H1 (cell line): ENCODE measurements around the gene BCAR1. TPM values are rescaled to one million over a fixed set of nuclear protein-coding genes. Genes with fewer than 3 reads are reported as not detected.

Experiments used
- CTCF ChIA-PET: fragments of 300-600 bp; sonication (Branson Sonifier 250); formaldehyde crosslinking; loops from one replicate; lab custom pipeline; 2021; ENCODE audit not compliant: partially characterized antibody; lab: Charles Lee
- POLR2A ChIA-PET: fragments of 300-600 bp; sonication (Branson Sonifier 250); formaldehyde crosslinking; loops from one replicate; lab custom pipeline; 2021; ENCODE audit warnings: inconsistent platforms; ENCODE audit not compliant: partially characterized antibody; lab: Charles Lee
- DNase-seq, 2 experiments: peaks; one replicate each; pipeline versions ENCODE4 v3.0.0 to v3.0.0-alpha.2; 2010 to 2022; ENCODE audit warnings: low spot score in 2 of 2, low read depth in 1 of 2, mixed read lengths in 1 of 2
- FAIRE-seq: peaks from 2 replicates; lab custom pipeline; 2011; peaks lifted over from hg19 to GRCh38; lab: Jason Lieb, UNC
- H2AFZ ChIP-seq: 2 replicates; pipeline ENCODE4 v1.8.1; 2012; ENCODE audit warnings: low read length, inconsistent platforms
- H2AK5ac ChIP-seq: 2 replicates; pipeline ENCODE4 v1.6.1; 2013; ENCODE audit warnings: low read depth, low read length
- H2BK120ac ChIP-seq: replicated peaks from 2 replicates; pipeline ENCODE3; 2013; ENCODE audit warnings: low read depth, low read length, inconsistent platforms
- H2BK12ac ChIP-seq: 2 replicates; pipeline ENCODE4 v1.6.1; 2013; ENCODE audit warnings: low read depth, low read length
- H2BK15ac ChIP-seq: 2 replicates; pipeline ENCODE4 v1.6.1; 2013; ENCODE audit warnings: low read length
- H2BK20ac ChIP-seq: 2 replicates; pipeline ENCODE4 v1.6.1; 2013; ENCODE audit warnings: low read length
- H2BK5ac ChIP-seq: 2 replicates; pipeline ENCODE4 v1.6.1; 2013; ENCODE audit warnings: low read depth, low read length
- H3K14ac ChIP-seq: 2 replicates; pipeline ENCODE4 v1.6.1; 2013; ENCODE audit warnings: inconsistent platforms; ENCODE audit not compliant: insufficient read length
- H3K18ac ChIP-seq: 2 replicates; pipeline ENCODE4 v1.6.1; 2013; ENCODE audit warnings: low read length; ENCODE audit errors: extremely low read depth
- H3K23ac ChIP-seq: 2 replicates; pipeline ENCODE4 v1.6.1; 2013; ENCODE audit warnings: inconsistent platforms; ENCODE audit not compliant: insufficient read length
- H3K23me2 ChIP-seq: 2 replicates; pipeline ENCODE4 v1.6.1; 2013; ENCODE audit warnings: low read depth, low read length
- H3K27ac ChIP-seq: 2 replicates; pipeline ENCODE4 v1.6.1; 2011; ENCODE audit warnings: low read depth, low read length, inconsistent platforms
- H3K27me3 ChIP-seq, 4 experiments: replicated peaks in 1 of 4; 1 replicate in 1 of 4; 2 replicates in 3 of 4; pipeline versions ENCODE4 v1.6.1 to v1.8.1; 2011 to 2013; ENCODE audit warnings: low read length in 3 of 4, mild to moderate bottlenecking in 3 of 4, inconsistent platforms in 2 of 4, mixed read lengths in 2 of 4, moderate library complexity in 1 of 4; ENCODE audit not compliant: control insufficient read depth in 3 of 4, insufficient read depth in 3 of 4; ENCODE audit errors: extremely low read depth in 1 of 4
- H3K36me3 ChIP-seq, 4 experiments: 2 replicates each; pipeline versions ENCODE4 v1.6.1 to v1.8.1; 2011 to 2013; ENCODE audit warnings: mild to moderate bottlenecking in 4 of 4, low read length in 3 of 4, moderate library complexity in 2 of 4, control low read depth in 1 of 4, inconsistent platforms in 1 of 4; ENCODE audit not compliant: insufficient read depth in 4 of 4, control insufficient read depth in 2 of 4
- H3K4ac ChIP-seq: replicated peaks from 2 replicates; pipeline ENCODE3; 2013; ENCODE audit warnings: low read length, low read depth, mixed read lengths, inconsistent platforms; ENCODE audit not compliant: insufficient read length
- H3K4me1 ChIP-seq, 4 experiments: replicated peaks in 1 of 4; 1 replicate in 1 of 4; 2 replicates in 3 of 4; pipeline versions ENCODE4 v1.6.1 to v1.8.1; 2011 to 2013; ENCODE audit warnings: low read length in 3 of 4, inconsistent platforms in 2 of 4, mixed read lengths in 1 of 4; ENCODE audit not compliant: insufficient read depth in 4 of 4, control insufficient read depth in 3 of 4
- H3K4me2 ChIP-seq, 2 experiments: 2 replicates each; pipeline versions ENCODE4 v1.6.1 to v1.8.1; 2011 to 2013; ENCODE audit warnings: low read depth in 2 of 2, low read length in 2 of 2, control low read depth in 1 of 2, inconsistent platforms in 1 of 2, mild to moderate bottlenecking in 1 of 2; ENCODE audit not compliant: insufficient read depth in 1 of 2
- H3K4me3 ChIP-seq, 4 experiments: fragments of 200-600, 300-600 bp in 1 of 4; sonication (generic), shearing (Covaris generic), sonication (Bioruptor Twin) in 1 of 4; 2 replicates each; pipeline versions ENCODE4 v1.5.1 to v1.8.1; 2011 to 2016; ENCODE audit warnings: low read length in 4 of 4, low read depth in 3 of 4, control low read depth in 2 of 4, inconsistent platforms in 2 of 4, mild to moderate bottlenecking in 2 of 4, mixed read lengths in 1 of 4, moderate library complexity in 1 of 4; ENCODE audit not compliant: insufficient read depth in 2 of 4; ENCODE audit errors: extremely low read depth in 1 of 4
- H3K56ac ChIP-seq: replicated peaks from 2 replicates; pipeline ENCODE3; 2013; ENCODE audit warnings: low read depth, mild to moderate bottlenecking, mixed read lengths, low read length, inconsistent platforms; ENCODE audit not compliant: insufficient read length
- H3K79me1 ChIP-seq: 2 replicates; pipeline ENCODE4 v1.6.1; 2013; ENCODE audit warnings: low read depth, low read length, control low read depth
- H3K79me2 ChIP-seq, 2 experiments: 2 replicates each; pipeline versions ENCODE4 v1.6.1 to v1.8.1; 2012 to 2013; ENCODE audit warnings: low read length in 2 of 2, mild to moderate bottlenecking in 2 of 2, inconsistent platforms in 1 of 2; ENCODE audit not compliant: insufficient read depth in 2 of 2, control insufficient read depth in 1 of 2
- H3K9ac ChIP-seq, 4 experiments: replicated peaks in 1 of 4; 1 replicate in 1 of 4; 2 replicates in 3 of 4; pipeline versions ENCODE4 v1.6.1 to v1.8.1; 2011 to 2013; ENCODE audit warnings: low read depth in 3 of 4, low read length in 3 of 4, control low read depth in 2 of 4, mild to moderate bottlenecking in 2 of 4, moderate library complexity in 2 of 4, inconsistent platforms in 1 of 4; ENCODE audit errors: extremely low read depth in 1 of 4
- H3K9me3 ChIP-seq, 2 experiments: 2 replicates each; pipeline versions ENCODE4 v1.6.1 to v1.8.1; 2012 to 2013; ENCODE audit warnings: mild to moderate bottlenecking in 2 of 2, moderate library complexity in 2 of 2, control low read depth in 1 of 2, inconsistent platforms in 1 of 2, low read depth in 1 of 2, low read length in 1 of 2, mixed read lengths in 1 of 2; ENCODE audit not compliant: insufficient read depth in 2 of 2
- H4K20me1 ChIP-seq, 2 experiments: replicated peaks in 1 of 2; 2 replicates each; pipeline versions ENCODE3 to v1.8.1; 2011 to 2013; ENCODE audit warnings: inconsistent platforms in 2 of 2, low read length in 2 of 2, mild to moderate bottlenecking in 1 of 2; ENCODE audit not compliant: insufficient read depth in 2 of 2, control insufficient read depth in 1 of 2
- H4K5ac ChIP-seq: 2 replicates; pipeline ENCODE4 v1.6.1; 2013; ENCODE audit warnings: low read length, low read depth, mixed read lengths, inconsistent platforms; ENCODE audit not compliant: insufficient read length
- H4K8ac ChIP-seq: 2 replicates; pipeline ENCODE4 v1.8.0; 2013; ENCODE audit warnings: mild to moderate bottlenecking, moderate library complexity, low read length, inconsistent platforms; ENCODE audit not compliant: insufficient read depth; ENCODE audit errors: extremely low read depth
- H4K91ac ChIP-seq: replicated peaks from 2 replicates; pipeline ENCODE3; 2013; ENCODE audit warnings: low read length, mixed read lengths, inconsistent platforms; ENCODE audit not compliant: insufficient read length
- ASH2L ChIP-seq: fragments of 200-600, 300-600 bp; sonication (generic); IDR thresholded peaks from one replicate; pipeline ENCODE4 v1.7.1; 2017; ENCODE audit warnings: low read length
- BRCA1 ChIP-seq: IDR thresholded peaks from 2 replicates; pipeline ENCODE4 v1.6.1; 2012; ENCODE audit warnings: low read depth, low read length, improper control_type of control experiment
- CHD1 ChIP-seq: IDR thresholded peaks from 2 replicates; pipeline ENCODE4 v1.6.1; 2012; ENCODE audit warnings: low read depth, low read length, improper control_type of control experiment
- JUN ChIP-seq: IDR thresholded peaks from 2 replicates; pipeline ENCODE4 v1.6.1; 2011; ENCODE audit warnings: low read depth, mild to moderate bottlenecking, improper control_type of control experiment, low read length
- KDM1A ChIP-seq: fragments of 200-600, 300-600 bp; sonication (generic); IDR thresholded peaks from 2 replicates; pipeline ENCODE4 v1.7.1; 2016; ENCODE audit warnings: mild to moderate bottlenecking, low read length, borderline replicate concordance
- RAD21 ChIP-seq, 2 experiments: IDR thresholded peaks in 1 of 2; conservative IDR thresholded peaks in 1 of 2; 2 replicates each; pipeline ENCODE4 v1.6.1; 2011; ENCODE audit warnings: low read depth in 2 of 2, low read length in 2 of 2, improper control_type of control experiment in 1 of 2, inconsistent platforms in 1 of 2, mild to moderate bottlenecking in 1 of 2, moderate library complexity in 1 of 2
- SP2 ChIP-seq: IDR thresholded peaks from 2 replicates; pipeline ENCODE4 v1.6.1; 2012; ENCODE audit warnings: mild to moderate bottlenecking, low read length, inconsistent platforms
- SUZ12 ChIP-seq: fragments of 200-600 bp; sonication (generic); IDR thresholded peaks from 2 replicates; pipeline ENCODE4 v1.6.1; 2012; ENCODE audit warnings: mild to moderate bottlenecking, inconsistent platforms, low read length, moderate library complexity, mixed read lengths
- WGBS, 2 experiments: shearing (Covaris generic) in 1 of 2; methylation state at CpG; one replicate each; pipeline versions ENCODE4 v1.1.6 to v1.1.7; 2013 to 2015; ENCODE audit warnings: low lambda C conversion rate in 2 of 2, mixed read lengths in 2 of 2, inconsistent platforms in 1 of 2, low coverage in 1 of 2, missing lambda C conversion rate in 1 of 2; ENCODE audit not compliant: insufficient replicate concordance in 2 of 2, insufficient coverage in 1 of 2, insufficient read length in 1 of 2; ENCODE audit errors: extremely low coverage in 1 of 2, missing lambda C conversion rate in 1 of 2; 5-methylcytosine and 5-hydroxymethylcytosine counted together
- polyA plus RNA-seq, 7 experiments: library from polyadenylated mRNA; depleted of rRNA in 3 of 7; stranded (reverse) in 5 of 7; unstranded in 2 of 7; fragments of >200 nt in 5 of 7; fragments of 200-250 nt in 2 of 7; gene quantifications; 1 replicate in 5 of 7; 2 replicates in 1 of 7; 4 replicates in 1 of 7; pipeline versions ENCODE4 v1.2.1 to v1.2.3, GENCODE V29; 2011 to 2013; ENCODE audit warnings: missing spikeins in 2 of 7, mixed read lengths in 2 of 7
- total RNA-seq: library from RNA; stranded (reverse); fragmentation: NEBNext Ultra II Directional; extraction: Animal tissue kit (Norgen Biotek cat#: 25700); gene quantifications from 2 replicates; pipeline ENCODE4 v1.2.1, GENCODE V29; 2021
- TF ChIP-seq, protein P1 (sequence below), 3 experiments: IDR thresholded peaks; 1 replicate in 2 of 3; 2 replicates in 1 of 3; pipeline versions ENCODE4 v1.5.1 to v1.6.1; 2011; ENCODE audit warnings: low read length in 3 of 3, mild to moderate bottlenecking in 3 of 3, inconsistent platforms in 2 of 3, low read depth in 1 of 3, moderate library complexity in 1 of 3; ENCODE audit not compliant: insufficient read depth in 1 of 3; ENCODE audit errors: control extremely low read depth in 1 of 3

Gene BCAR1
- total and polyA plus RNA-seq, 2 of the 8 experiments (the other 6 are each of a cell fraction or from before 2014, with no cell fraction given), result 59.8 to 105 TPM

DNA sequence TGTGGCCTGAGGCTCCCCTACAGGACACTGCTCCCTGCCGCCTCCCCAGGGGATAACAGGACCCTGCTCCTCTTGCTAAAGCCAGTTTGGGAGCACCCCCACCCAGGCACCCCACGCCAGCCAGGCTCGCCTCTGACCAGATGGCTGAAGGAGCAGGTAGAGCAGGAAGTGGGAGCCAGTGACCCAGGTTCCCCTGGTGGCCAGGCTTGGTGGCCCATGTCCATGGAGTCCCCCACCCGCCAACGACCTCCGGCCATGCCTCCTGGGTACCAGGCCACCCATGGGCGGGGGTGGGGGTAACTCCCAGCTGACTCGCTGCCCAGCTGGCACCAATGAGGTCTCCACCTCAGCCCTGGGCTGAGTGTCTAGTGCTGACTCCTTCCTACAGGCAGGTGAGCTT, 10.0 kb downstream of the BCAR1 start:
- Histone ChIP-seq H2AK5ac (no peak overlapping the region), H3K23ac (no peak overlapping the region), H2AFZ (no peak overlapping the region), H2BK12ac (no peak overlapping the region)
- TF ChIP-seq CHD1 (no peak), SUZ12 (no peak), KDM1A (no peak), SP2 (no peak), BRCA1 (no peak), ASH2L (no peak), JUN (no peak), RAD21 (IDR thresholded peaks at IDR 0.05 in 1 of 2, conservative IDR thresholded peaks at IDR 0.05 in 1 of 2; ENCODE audit: low read depth in 2 of 2, low read length in 2 of 2) (no peak)
- TF ChIP-seq, protein P1, sequence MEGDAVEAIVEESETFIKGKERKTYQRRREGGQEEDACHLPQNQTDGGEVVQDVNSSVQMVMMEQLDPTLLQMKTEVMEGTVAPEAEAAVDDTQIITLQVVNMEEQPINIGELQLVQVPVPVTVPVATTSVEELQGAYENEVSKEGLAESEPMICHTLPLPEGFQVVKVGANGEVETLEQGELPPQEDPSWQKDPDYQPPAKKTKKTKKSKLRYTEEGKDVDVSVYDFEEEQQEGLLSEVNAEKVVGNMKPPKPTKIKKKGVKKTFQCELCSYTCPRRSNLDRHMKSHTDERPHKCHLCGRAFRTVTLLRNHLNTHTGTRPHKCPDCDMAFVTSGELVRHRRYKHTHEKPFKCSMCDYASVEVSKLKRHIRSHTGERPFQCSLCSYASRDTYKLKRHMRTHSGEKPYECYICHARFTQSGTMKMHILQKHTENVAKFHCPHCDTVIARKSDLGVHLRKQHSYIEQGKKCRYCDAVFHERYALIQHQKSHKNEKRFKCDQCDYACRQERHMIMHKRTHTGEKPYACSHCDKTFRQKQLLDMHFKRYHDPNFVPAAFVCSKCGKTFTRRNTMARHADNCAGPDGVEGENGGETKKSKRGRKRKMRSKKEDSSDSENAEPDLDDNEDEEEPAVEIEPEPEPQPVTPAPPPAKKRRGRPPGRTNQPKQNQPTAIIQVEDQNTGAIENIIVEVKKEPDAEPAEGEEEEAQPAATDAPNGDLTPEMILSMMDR (IDR thresholded peaks at IDR 0.05; ENCODE audit: control extremely low read depth in 1 of 3, insufficient read depth in 1 of 3, low read depth in 1 of 3, low read length in 3 of 3), result no peak
- TF ChIP-seq, all 59 proteins: peak for 0
- Histone ChIP-seq H2BK20ac (0 out of 2 replicates have a peak overlapping the region, but pooled peaks have one; percentile 72), H4K8ac (no peak overlapping the region), H3K9ac (no peak overlapping the region), H3K36me3 (peaks cover 0 to 34% (median 12%) of the 10 kb centered on the region in 4 experiments; a peak in 6 of 8 replicates), H3K27ac (no peak overlapping the region), H3K14ac (no peak overlapping the region), H3K23me2 (no peaks in the 10 kb centered on the region), H3K4me1 (peaks cover 0 to 29% (median 22%) of the 10 kb centered on the region in 4 experiments; a peak in 5 of 7 replicates), H3K18ac (no peak overlapping the region), H4K91ac (no peak overlapping the region), H3K79me1 (peaks cover 15% of the 10 kb centered on the region), H2BK120ac (no peak overlapping the region), H3K4me3 (no peak overlapping the region), H3K4ac (no peak overlapping the region), H2BK15ac (no peak overlapping the region), H4K5ac (no peak overlapping the region), H4K20me1 (peaks cover 34 to 48% of the 10 kb centered on the region in 2 experiments), H2BK5ac (no peak overlapping the region), H3K56ac (no peak overlapping the region), H3K27me3 (no peaks in the 10 kb centered on the region), H3K79me2 (peaks cover 0 to 74% of the 10 kb centered on the region in 2 experiments; a peak in 2 of 4 replicates), H3K9me3 (no peaks in the 10 kb centered on the region), H3K4me2 (no peak overlapping the region)
- FAIRE-seq (no peak), DNase-seq (no peak)
- ChIA-PET POLR2A (interaction anchor here (22.7 kb wide), 1 partner anchor 8 kb away, joined by 375 read pairs; the partner anchor contains the start of gene BCAR1), CTCF (interaction anchor here (1.4 kb wide), 1 partner anchor 27 kb away, joined by 3 read pairs; no protein-coding TSS in a partner anchor)
- WGBS, 2 experiments, result 79% methylated on average over 8 of the region's 8 CpGs; no CpG with 5 or more reads in 1 of the 2 experiments
